GM20431 (cell line): ENCODE results near the gene POSTN.

Experiments
- in situ Hi-C: fragments of 300-500 bp; cut with MseI, MboI; formaldehyde crosslinking; loops from one replicate; pipeline ENCODE4 v1.15.0; 2020; ENCODE audit warnings: low sequenced_read_pairs; ENCODE audit not compliant: unreplicated experiment

The POSTN gene

GRCh38 chr13:37529751-37530385, 68.7 kb downstream of the POSTN start:
- in situ Hi-C loops = no loop called here

DNA sequence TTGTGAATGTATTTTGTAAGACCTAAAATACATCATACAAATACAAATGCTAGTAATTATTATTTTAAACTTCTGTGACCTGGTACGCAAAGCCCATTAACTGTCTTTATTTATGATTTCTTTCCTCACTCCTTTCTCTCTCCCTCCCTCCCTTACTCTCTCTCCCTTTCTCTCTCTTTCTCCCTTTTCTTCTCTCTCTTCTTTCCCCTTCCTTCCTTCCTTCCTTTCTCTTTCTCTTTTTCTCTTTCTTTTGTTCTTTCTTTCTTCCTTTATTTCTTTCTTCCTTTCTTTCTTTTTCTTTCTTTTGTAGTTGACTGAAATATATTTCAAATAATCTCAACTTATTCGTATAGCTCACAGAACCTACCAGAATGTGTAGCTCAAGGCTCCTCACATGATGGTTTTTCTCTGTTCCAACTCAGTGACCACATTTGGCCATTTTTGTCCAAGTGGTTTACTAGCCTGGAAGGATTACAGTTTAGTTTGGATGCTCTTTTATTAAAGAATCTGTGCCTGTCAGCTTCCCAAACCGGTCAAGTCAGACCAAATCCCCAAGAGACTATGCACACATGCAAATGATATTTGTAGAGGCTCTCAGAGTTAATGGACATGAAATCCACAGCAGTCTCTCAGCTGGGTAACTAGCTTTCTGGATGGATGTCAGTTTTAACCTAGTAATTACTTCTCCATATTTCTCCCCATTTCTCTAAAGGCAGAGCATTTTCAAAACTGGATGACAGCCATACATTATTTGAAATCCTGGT, 71.7 kb downstream of the POSTN start:
- in situ Hi-C loops = no loop called here

GRCh38 chr13:37515226-37515625, 83.3 kb downstream of the POSTN start:
- in situ Hi-C loops = no loop called here
